Measurements from ENCODE around the gene BORCS5. TPM values are rescaled to one million over a fixed set of nuclear protein-coding genes. Genes with fewer than 3 reads are reported as not detected.

The BORCS5 gene
- total and polyA plus RNA-seq, 2 of the 4 experiments (the other 2 are of a cell fraction), result 14.4 to 18.3 TPM

DNA sequence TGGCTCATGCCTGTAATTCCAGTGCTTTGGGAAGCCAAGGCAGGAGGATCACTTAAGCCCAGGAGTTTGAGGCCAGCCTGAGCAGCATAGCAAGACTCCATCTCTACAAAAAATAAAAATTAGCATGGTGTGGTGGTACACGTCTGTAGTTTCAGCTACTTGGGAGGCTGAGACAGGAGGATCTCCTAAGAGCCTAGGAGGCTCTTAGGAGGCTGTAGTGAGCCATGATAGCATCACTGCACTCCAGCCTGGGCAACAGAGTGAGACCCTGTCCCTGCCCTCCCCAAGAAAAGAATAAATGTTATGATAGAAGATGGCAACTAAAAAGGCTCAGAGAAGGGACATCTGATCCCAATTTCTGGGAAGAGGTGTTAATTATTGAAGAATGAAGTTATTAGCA, 3.6 kb upstream of the BORCS5 start:
- no TSS peak for BruUV-seq (replicated peaks)
- H3K36me3 ChIP-seq (ENCODE audit: control insufficient read depth, insufficient read depth, low read length), result no peaks in the 10 kb centered on the region
- no peak overlapping the region for H2BK15ac ChIP-seq (ENCODE audit: low read depth, low read length)
- WGBS, 2 experiments (ENCODE audit: extremely low coverage in 2 of 2, insufficient read length in 1 of 2), result no CpG with 5 or more reads among the region's 1 CpG
- no peaks in the 10 kb centered on the region for H3K27me3 ChIP-seq (ENCODE audit: control insufficient read depth, insufficient read depth, low read length)
- ChIA-PET CTCF (no interaction called here), POLR2A (ENCODE audit: unreplicated experiment) (no interaction called here)
- H4K5ac ChIP-seq (ENCODE audit: low read depth, low read length), result no peak overlapping the region
- in situ Hi-C loops (cut with MboI; ENCODE audit: low sequenced_read_pairs), result no loop called here
- H4K8ac ChIP-seq (ENCODE audit: low read depth in 2 of 2, low read length in 2 of 2), result no peak overlapping the region
- H2BK120ac ChIP-seq (ENCODE audit: low read depth, low read length), result no peak overlapping the region
- intact Hi-C loops (cut with micrococcal nuclease), result no loop called here
- H2BK5ac ChIP-seq (ENCODE audit: low read depth, low read length, poor library complexity, severe bottlenecking), result no peak overlapping the region
- H3K4me1 ChIP-seq (ENCODE audit: control insufficient read depth, insufficient read depth, low read length), result no peaks in the 10 kb centered on the region; the same call in 1 of the 2 replicates
- no peak overlapping the region for H2BK20ac ChIP-seq (ENCODE audit: low read depth, low read length)
- no peak overlapping the region for H3K56ac ChIP-seq (ENCODE audit: extremely low read depth, insufficient read depth, low read length)
- no peak overlapping the region for H4K91ac ChIP-seq (ENCODE audit: insufficient read depth, low read depth, low read length)
- TF ChIP-seq, protein P1, sequence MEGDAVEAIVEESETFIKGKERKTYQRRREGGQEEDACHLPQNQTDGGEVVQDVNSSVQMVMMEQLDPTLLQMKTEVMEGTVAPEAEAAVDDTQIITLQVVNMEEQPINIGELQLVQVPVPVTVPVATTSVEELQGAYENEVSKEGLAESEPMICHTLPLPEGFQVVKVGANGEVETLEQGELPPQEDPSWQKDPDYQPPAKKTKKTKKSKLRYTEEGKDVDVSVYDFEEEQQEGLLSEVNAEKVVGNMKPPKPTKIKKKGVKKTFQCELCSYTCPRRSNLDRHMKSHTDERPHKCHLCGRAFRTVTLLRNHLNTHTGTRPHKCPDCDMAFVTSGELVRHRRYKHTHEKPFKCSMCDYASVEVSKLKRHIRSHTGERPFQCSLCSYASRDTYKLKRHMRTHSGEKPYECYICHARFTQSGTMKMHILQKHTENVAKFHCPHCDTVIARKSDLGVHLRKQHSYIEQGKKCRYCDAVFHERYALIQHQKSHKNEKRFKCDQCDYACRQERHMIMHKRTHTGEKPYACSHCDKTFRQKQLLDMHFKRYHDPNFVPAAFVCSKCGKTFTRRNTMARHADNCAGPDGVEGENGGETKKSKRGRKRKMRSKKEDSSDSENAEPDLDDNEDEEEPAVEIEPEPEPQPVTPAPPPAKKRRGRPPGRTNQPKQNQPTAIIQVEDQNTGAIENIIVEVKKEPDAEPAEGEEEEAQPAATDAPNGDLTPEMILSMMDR (conservative IDR thresholded peaks at IDR 0.05; ENCODE audit: low read depth, low read length), result no peak
- TF ChIP-seq RCOR1 (IDR thresholded peaks at IDR 0.05; ENCODE audit: insufficient replicate concordance, low read length) (no peak), MAZ (IDR thresholded peaks at IDR 0.05; ENCODE audit: borderline replicate concordance, low read depth, low read length) (no peak), RAD21 (IDR thresholded peaks at IDR 0.05; ENCODE audit: low read length) (no peak), POLR2A (IDR thresholded peaks at IDR 0.05; ENCODE audit: low read depth, low read length) (no peak), NFE2L2 (IDR thresholded peaks at IDR 0.05; ENCODE audit: low read depth, low read length) (no peak), FOS (IDR thresholded peaks at IDR 0.05; ENCODE audit: low read depth, low read length) (no peak), RFX5 (IDR thresholded peaks at IDR 0.05; ENCODE audit: low read depth, low read length) (no peak), CEBPB (IDR thresholded peaks at IDR 0.05; ENCODE audit: low read depth, low read length) (no peak), MAFK (IDR thresholded peaks at IDR 0.05; ENCODE audit: low read depth, low read length) (no peak), SMC3 (IDR thresholded peaks at IDR 0.05; ENCODE audit: low read depth, low read length) (no peak), CHD1 (IDR thresholded peaks at IDR 0.05; ENCODE audit: low read depth, low read length) (no peak), MXI1 (IDR thresholded peaks at IDR 0.05; ENCODE audit: borderline replicate concordance, low read depth, low read length) (no peak), BHLHE40 (IDR thresholded peaks at IDR 0.05; ENCODE audit: low read depth, low read length) (no peak), USF2 (IDR thresholded peaks at IDR 0.05; ENCODE audit: low read depth, low read length) (no peak)
- TF ChIP-seq, protein P2, sequence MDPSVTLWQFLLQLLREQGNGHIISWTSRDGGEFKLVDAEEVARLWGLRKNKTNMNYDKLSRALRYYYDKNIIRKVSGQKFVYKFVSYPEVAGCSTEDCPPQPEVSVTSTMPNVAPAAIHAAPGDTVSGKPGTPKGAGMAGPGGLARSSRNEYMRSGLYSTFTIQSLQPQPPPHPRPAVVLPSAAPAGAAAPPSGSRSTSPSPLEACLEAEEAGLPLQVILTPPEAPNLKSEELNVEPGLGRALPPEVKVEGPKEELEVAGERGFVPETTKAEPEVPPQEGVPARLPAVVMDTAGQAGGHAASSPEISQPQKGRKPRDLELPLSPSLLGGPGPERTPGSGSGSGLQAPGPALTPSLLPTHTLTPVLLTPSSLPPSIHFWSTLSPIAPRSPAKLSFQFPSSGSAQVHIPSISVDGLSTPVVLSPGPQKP (IDR thresholded peaks at IDR 0.05; ENCODE audit: borderline replicate concordance, low read depth, low read length), result no peak
- no peak overlapping the region for H3K4me2 ChIP-seq (ENCODE audit: low read depth, low read length)
- no peak overlapping the region for H3K4ac ChIP-seq (ENCODE audit: low read depth, low read length)
- peaks cover 3% of the 10 kb centered on the region; the same call in 1 of the 2 replicates for H3K9me1 ChIP-seq (ENCODE audit: insufficient read depth, low read length)
- ATAC-seq (ENCODE audit: low read depth), result no peak
- H3K27ac ChIP-seq (ENCODE audit: insufficient read depth, low read length), result no peak overlapping the region
- DNase-seq, result no peak
- H3K9ac ChIP-seq (ENCODE audit: low read depth, low read length), result no peak overlapping the region
- H2AK9ac ChIP-seq (replicated peaks; ENCODE audit: low read depth, low read length, poor library complexity), result no peak overlapping the region
- H3K9me3 ChIP-seq (ENCODE audit: control insufficient read depth, insufficient read depth, low read length), result no peaks in the 10 kb centered on the region
- H4K20me1 ChIP-seq (ENCODE audit: insufficient read depth, low read length), result no peaks in the 10 kb centered on the region
- H3K23ac ChIP-seq (ENCODE audit: low read depth, low read length), result no peak overlapping the region
- no peak overlapping the region for H3K4me3 ChIP-seq (ENCODE audit: insufficient read depth, low read depth, low read length)
- no peak overlapping the region for H2AK5ac ChIP-seq (ENCODE audit: low read depth, low read length)
- H3K18ac ChIP-seq (ENCODE audit: low read depth, low read length), result no peak overlapping the region
- H2AFZ ChIP-seq (replicated peaks; ENCODE audit: low read length, poor library complexity), result no peak overlapping the region
- H3K14ac ChIP-seq (replicated peaks; ENCODE audit: low read depth, low read length), result no peak overlapping the region
- H3K79me1 ChIP-seq (ENCODE audit: low read depth in 1 of 2, low read length in 2 of 2), result peaks cover 10% of the 10 kb centered on the region in 2 experiments; a peak in 3 of 4 replicates
- dilution Hi-C loops (cut with HindIII; ENCODE audit: low sequenced_read_pairs, unreplicated experiment), result no loop called here

Measured in IMR-90 (cell line).